Measurements from ENCODE around the gene ST6GALNAC3.

Gene ST6GALNAC3

DNA sequence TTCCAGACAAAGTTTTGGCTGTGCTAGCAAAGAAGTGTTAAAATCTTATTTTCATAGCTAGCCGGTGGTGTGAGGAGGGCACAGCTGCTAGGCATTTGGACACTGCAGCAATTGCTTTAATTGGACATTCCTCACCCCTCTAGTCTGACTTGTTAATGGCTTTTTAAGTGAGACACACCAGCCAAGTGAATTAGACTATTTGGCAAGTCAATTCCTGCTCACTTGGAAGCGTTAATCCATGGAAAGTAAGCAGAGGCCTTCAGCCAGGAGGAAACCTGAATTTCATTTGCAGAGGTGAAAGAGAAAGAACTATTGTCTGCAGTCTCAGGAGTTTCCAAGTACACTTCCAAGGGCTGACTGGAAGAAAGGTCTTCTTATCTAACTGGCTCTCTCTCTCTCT lies 175.7 kb downstream of the ST6GALNAC3 start:
- Histone ChIP-seq H3K9me3 (ENCODE audit: control insufficient read depth, low read length) (no peaks in the 10 kb centered on the region), H3K27ac (ENCODE audit: insufficient read depth, low read depth, low read length, poor library complexity, severe bottlenecking) (no peak overlapping the region), H3K4me3 (ENCODE audit: insufficient read depth, low read depth, low read length) (no peak overlapping the region), H3K27me3 (ENCODE audit: control insufficient read depth, insufficient read depth, low read length, poor library complexity, severe bottlenecking) (no peaks in the 10 kb centered on the region), H3K4me1 (ENCODE audit: control insufficient read depth, insufficient read depth, low read length) (peaks cover 14% of the 10 kb centered on the region), H3K36me3 (ENCODE audit: control insufficient read depth, insufficient read depth, low read length) (no peaks in the 10 kb centered on the region)
- WGBS, 2 experiments = 63 to 78% methylated on average over 2 of the region's 2 CpGs

DNA sequence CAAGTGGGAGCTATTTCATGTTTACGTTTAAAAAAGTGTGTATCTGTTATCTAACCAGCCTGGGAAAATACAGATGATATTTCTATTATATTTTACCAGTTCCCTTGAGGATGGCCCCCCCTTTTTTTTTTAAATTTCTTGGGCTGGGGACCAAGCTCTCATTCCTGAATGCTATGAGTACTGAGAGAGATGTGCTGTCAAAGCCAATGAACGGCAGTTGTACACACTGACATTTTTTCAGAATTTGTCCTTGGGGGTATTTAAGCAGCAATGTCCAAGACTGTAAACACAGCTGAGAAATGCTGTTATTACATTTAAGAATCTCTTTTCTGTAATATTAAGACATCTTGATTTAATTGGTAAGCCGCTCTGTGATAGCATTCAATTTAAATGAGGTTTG lies 177.9 kb downstream of the ST6GALNAC3 start:
- H3K27ac ChIP-seq (ENCODE audit: insufficient read depth, low read depth, low read length, poor library complexity, severe bottlenecking) = no peak overlapping the region
- H3K36me3 ChIP-seq (ENCODE audit: control insufficient read depth, insufficient read depth, low read length) = no peaks in the 10 kb centered on the region
- H3K27me3 ChIP-seq (ENCODE audit: control insufficient read depth, insufficient read depth, low read length, poor library complexity, severe bottlenecking) = no peaks in the 10 kb centered on the region
- H3K9me3 ChIP-seq (ENCODE audit: control insufficient read depth, low read length) = no peaks in the 10 kb centered on the region
- no peak overlapping the region for H3K4me3 ChIP-seq (ENCODE audit: insufficient read depth, low read depth, low read length)
- peaks cover 10% of the 10 kb centered on the region for H3K4me1 ChIP-seq (ENCODE audit: control insufficient read depth, insufficient read depth, low read length)
- 93 to 100% methylated on average over 2 to 3 of the region's 3 CpGs for WGBS, 2 experiments

DNA sequence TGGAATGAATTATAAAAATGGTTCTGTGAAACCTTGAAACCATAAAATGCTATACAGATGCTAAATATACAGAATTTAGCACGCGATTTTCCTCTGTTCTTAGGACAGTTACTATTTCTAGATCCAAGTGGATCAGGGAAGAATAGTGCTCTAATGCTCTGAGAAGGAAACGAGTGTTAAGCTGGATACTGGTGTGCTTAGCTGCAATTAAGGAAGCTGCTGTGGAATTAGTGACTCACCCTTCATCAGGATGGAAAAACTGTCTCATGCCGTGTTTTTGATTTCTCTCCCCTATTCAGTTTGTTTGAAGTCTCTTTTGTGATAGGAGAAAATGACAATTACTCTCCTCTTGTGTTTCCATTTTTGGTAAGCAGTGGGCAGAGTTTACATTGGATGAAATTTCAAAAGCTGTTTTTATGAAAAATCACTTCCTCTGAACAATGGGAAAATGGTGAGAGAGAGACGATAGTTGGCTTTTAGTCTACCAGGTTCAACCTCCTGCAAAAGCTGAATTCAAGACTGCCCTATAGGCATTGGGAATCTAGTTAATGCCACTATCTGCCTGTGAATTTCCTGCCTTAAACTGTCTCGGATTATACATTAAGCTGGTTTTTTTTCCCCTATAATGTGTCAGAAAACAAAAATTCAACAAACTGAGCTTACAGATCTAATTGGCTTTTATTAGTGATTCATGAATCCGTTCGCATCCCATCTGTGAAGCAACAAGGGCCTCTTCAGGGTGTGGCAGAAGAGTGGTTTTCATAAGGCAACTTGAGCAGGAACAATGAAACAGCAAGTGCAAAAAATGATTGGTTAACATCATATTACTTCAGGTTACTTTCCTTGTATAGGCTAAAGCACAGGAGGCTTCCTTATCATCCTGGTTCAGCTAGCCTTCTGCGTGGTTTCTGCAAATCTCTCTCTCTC lies 179.8 kb downstream of the ST6GALNAC3 start:
- H3K36me3 ChIP-seq (ENCODE audit: control insufficient read depth, insufficient read depth, low read length) = no peaks in the 10 kb centered on the region
- H3K27me3 ChIP-seq (ENCODE audit: control insufficient read depth, insufficient read depth, low read length, poor library complexity, severe bottlenecking) = no peaks in the 10 kb centered on the region
- no peak overlapping the region for H3K27ac ChIP-seq (ENCODE audit: insufficient read depth, low read depth, low read length, poor library complexity, severe bottlenecking)
- H3K4me3 ChIP-seq (ENCODE audit: insufficient read depth, low read depth, low read length) = no peak overlapping the region
- peaks cover 10% of the 10 kb centered on the region for H3K4me1 ChIP-seq (ENCODE audit: control insufficient read depth, insufficient read depth, low read length)
- WGBS, 2 experiments = 86 to 88% methylated on average over 9 of the region's 9 CpGs
- no peaks in the 10 kb centered on the region for H3K9me3 ChIP-seq (ENCODE audit: control insufficient read depth, low read length)

DNA sequence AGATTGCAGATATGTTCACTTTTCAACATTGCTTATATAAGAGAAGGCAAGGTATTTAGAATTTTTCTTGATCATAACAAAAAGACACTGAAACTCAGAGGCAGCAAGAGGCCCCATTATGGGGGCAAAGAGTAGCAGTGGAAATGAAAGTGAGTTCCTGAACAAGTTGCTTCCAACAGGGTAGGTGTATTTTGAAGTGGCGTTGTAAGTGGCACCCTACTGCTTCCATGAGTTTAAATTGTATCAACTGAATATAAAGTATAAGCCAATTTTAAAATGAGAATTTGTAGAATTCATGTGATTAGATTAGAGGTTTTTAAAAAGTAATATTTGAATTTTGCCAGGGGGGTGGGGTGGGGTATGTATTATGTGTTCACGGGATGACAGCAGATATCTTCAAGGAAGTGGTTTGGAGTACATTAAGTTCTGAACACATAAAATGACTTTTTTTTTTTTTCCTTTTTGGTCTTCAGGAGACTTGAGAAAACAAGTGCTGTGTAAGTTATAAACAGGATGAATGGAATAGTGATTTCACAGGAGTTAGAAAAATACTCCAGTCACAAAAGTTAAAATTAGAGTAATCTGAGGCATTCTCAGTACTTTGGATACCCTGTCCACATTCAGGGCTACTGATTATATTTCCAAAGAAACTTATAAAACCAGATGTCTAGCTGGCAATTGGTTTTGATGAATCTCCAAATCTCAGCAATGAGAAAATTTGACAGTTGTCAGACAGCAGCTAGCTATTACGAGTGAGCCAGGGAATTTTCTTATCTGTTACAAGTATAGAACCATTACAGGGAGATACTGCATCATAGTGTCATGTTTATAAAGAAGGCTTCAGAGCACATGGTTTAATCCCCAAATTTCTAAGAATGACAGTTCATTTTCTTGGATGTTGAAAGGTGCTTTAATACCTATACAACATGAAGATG lies 182.0 kb downstream of the ST6GALNAC3 start:
- Histone ChIP-seq H3K36me3 (ENCODE audit: control insufficient read depth, insufficient read depth, low read length) (no peaks in the 10 kb centered on the region), H3K9me3 (ENCODE audit: control insufficient read depth, low read length) (no peaks in the 10 kb centered on the region), H3K4me3 (ENCODE audit: insufficient read depth, low read depth, low read length) (no peak overlapping the region), H3K27me3 (ENCODE audit: control insufficient read depth, insufficient read depth, low read length, poor library complexity, severe bottlenecking) (no peaks in the 10 kb centered on the region), H3K27ac (ENCODE audit: insufficient read depth, low read depth, low read length, poor library complexity, severe bottlenecking) (no peak overlapping the region), H3K4me1 (ENCODE audit: control insufficient read depth, insufficient read depth, low read length) (peaks cover 5% of the 10 kb centered on the region)
- 77 to 88% methylated on average over 3 of the region's 3 CpGs for WGBS, 2 experiments

DNA sequence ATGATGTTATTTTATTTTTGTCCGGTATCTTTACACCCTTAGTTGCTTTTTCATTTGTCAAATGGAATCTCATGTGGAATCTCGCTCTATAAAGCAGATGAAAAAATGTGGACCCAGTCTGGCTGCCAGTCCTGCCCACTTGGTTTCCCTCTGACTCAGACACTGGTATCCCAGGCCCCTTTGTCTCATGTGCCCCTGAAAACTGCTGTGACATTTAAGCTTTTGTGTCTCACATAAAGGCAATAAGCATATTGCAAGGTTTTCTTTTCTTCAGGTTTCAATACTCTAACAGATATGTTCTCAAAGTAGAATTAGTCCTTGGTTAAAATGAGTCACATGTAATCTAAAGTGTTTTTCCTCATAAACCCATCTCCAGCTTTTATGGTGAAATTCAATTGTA lies 183.3 kb downstream of the ST6GALNAC3 start:
- no peak overlapping the region for H3K27ac ChIP-seq (ENCODE audit: insufficient read depth, low read depth, low read length, poor library complexity, severe bottlenecking)
- H3K36me3 ChIP-seq (ENCODE audit: control insufficient read depth, insufficient read depth, low read length) = no peaks in the 10 kb centered on the region
- no peaks in the 10 kb centered on the region for H3K27me3 ChIP-seq (ENCODE audit: control insufficient read depth, insufficient read depth, low read length, poor library complexity, severe bottlenecking)
- H3K4me3 ChIP-seq (ENCODE audit: insufficient read depth, low read depth, low read length) = no peak overlapping the region
- no peaks in the 10 kb centered on the region for H3K9me3 ChIP-seq (ENCODE audit: control insufficient read depth, low read length)
- H3K4me1 ChIP-seq (ENCODE audit: control insufficient read depth, insufficient read depth, low read length) = peaks cover 5% of the 10 kb centered on the region
- 95 to 96% methylated on average over 2 of the region's 2 CpGs for WGBS, 2 experiments

DNA sequence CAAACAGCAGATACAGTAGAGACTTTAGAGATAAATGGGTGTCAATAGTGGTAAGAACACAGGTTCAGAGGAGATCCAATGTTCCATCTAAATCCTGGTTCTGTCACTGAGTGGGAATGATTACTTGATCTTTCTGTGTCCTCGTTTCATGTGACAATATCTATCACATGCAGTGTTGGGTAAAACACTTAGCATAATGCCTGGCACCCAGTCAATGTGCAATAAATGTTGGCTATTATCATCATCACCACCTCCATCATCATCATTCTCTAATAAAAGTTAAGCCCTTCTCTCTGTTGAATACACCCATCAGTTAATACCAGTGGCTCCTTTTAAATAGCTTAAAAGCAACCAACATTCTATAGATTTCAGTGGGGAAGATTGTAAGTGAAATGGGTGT lies 184.7 kb downstream of the ST6GALNAC3 start:
- no peak overlapping the region for H3K27ac ChIP-seq (ENCODE audit: insufficient read depth, low read depth, low read length, poor library complexity, severe bottlenecking)
- no peaks in the 10 kb centered on the region for H3K36me3 ChIP-seq (ENCODE audit: control insufficient read depth, insufficient read depth, low read length)
- H3K4me1 ChIP-seq (ENCODE audit: control insufficient read depth, insufficient read depth, low read length) = peaks cover under 1% of the 10 kb centered on the region
- no peak overlapping the region for H3K4me3 ChIP-seq (ENCODE audit: insufficient read depth, low read depth, low read length)
- 91 to 95% methylated on average over 1 of the region's 1 CpG for WGBS, 2 experiments
- no peaks in the 10 kb centered on the region for H3K27me3 ChIP-seq (ENCODE audit: control insufficient read depth, insufficient read depth, low read length, poor library complexity, severe bottlenecking)
- no peaks in the 10 kb centered on the region for H3K9me3 ChIP-seq (ENCODE audit: control insufficient read depth, low read length)

DNA sequence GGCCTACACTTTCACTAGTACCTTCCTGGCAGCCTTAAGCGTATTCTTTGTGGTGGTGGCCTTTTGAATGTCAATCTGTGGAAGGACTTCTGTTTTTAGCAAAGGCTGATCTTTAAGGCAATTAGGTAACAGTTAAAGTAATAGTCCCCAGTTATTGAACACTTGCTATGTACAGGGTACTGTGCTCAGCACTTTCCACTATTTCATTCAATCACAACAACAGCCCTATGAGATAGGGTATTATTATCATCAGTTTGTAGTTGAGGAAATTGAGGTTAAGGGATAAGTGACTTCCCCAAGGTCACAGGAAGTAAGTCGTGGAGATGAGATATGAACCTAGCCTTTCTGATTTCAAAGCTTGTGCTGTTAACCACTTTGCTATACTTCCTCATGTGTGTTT lies 185.7 kb downstream of the ST6GALNAC3 start:
- WGBS, 2 experiments = 94% methylated on average over 2 of the region's 2 CpGs

DNA sequence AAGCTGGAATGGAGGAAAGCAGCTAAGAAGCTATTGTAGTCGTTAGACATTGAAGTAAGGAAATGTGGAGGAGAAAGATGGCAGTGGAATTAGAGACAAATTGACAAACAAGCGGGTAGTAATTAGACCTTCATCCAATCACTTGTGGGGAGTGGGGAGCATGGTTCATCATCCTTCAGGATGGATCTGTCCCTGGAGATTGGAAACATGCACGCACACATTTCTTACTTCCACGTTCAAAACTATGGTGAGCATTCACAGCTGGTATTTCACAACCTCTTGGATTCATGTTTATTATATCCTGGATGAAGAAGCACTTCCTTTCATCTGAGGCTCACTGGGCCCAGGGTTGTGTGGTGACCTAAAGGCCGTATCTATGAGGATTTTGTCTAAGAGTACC lies 188.1 kb downstream of the ST6GALNAC3 start:
- no peaks in the 10 kb centered on the region for H3K27me3 ChIP-seq (ENCODE audit: control insufficient read depth, insufficient read depth, low read length, poor library complexity, severe bottlenecking)
- no peaks in the 10 kb centered on the region for H3K4me1 ChIP-seq (ENCODE audit: control insufficient read depth, insufficient read depth, low read length)
- H3K9me3 ChIP-seq (ENCODE audit: control insufficient read depth, low read length) = no peaks in the 10 kb centered on the region
- H3K27ac ChIP-seq (ENCODE audit: insufficient read depth, low read depth, low read length, poor library complexity, severe bottlenecking) = no peak overlapping the region
- H3K4me3 ChIP-seq (ENCODE audit: insufficient read depth, low read depth, low read length) = no peak overlapping the region
- 87 to 91% methylated on average over 5 of the region's 5 CpGs for WGBS, 2 experiments
- H3K36me3 ChIP-seq (ENCODE audit: control insufficient read depth, insufficient read depth, low read length) = no peaks in the 10 kb centered on the region

More for the DNA sequence above, 185.7 kb downstream of the ST6GALNAC3 start:
- no peaks in the 10 kb centered on the region for H3K4me1 ChIP-seq (ENCODE audit: control insufficient read depth, insufficient read depth, low read length)
- no peaks in the 10 kb centered on the region for H3K27me3 ChIP-seq (ENCODE audit: control insufficient read depth, insufficient read depth, low read length, poor library complexity, severe bottlenecking)
- H3K9me3 ChIP-seq (ENCODE audit: control insufficient read depth, low read length) = no peaks in the 10 kb centered on the region
- H3K36me3 ChIP-seq (ENCODE audit: control insufficient read depth, insufficient read depth, low read length) = no peaks in the 10 kb centered on the region
- no peak overlapping the region for H3K4me3 ChIP-seq (ENCODE audit: insufficient read depth, low read depth, low read length)
- H3K27ac ChIP-seq (ENCODE audit: insufficient read depth, low read depth, low read length, poor library complexity, severe bottlenecking) = no peak overlapping the region

DNA sequence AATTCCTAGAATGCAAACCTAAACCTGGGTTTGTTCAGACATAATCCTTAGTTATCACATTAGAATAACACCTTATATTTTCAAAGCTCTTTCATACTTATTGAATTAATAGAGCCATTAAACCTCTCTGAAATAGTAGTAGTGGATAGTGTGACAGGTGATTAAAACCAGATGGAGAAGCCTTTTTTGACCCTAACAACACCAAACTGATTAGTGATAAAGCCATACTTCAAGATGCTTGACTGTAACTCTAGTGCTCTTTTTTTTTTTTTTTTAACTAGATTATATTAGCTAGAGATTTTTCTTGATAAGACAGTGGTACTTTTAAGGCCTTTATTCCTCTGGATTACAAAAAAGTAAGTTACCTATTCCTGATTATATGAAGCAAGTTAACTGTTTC lies 190.1 kb downstream of the ST6GALNAC3 start:
- Histone ChIP-seq H3K27ac (ENCODE audit: insufficient read depth, low read depth, low read length, poor library complexity, severe bottlenecking) (no peak overlapping the region), H3K27me3 (ENCODE audit: control insufficient read depth, insufficient read depth, low read length, poor library complexity, severe bottlenecking) (no peaks in the 10 kb centered on the region), H3K9me3 (ENCODE audit: control insufficient read depth, low read length) (no peaks in the 10 kb centered on the region), H3K4me3 (ENCODE audit: insufficient read depth, low read depth, low read length) (no peak overlapping the region), H3K4me1 (ENCODE audit: control insufficient read depth, insufficient read depth, low read length) (peaks cover 15% of the 10 kb centered on the region), H3K36me3 (ENCODE audit: control insufficient read depth, insufficient read depth, low read length) (no peaks in the 10 kb centered on the region)

DNA sequence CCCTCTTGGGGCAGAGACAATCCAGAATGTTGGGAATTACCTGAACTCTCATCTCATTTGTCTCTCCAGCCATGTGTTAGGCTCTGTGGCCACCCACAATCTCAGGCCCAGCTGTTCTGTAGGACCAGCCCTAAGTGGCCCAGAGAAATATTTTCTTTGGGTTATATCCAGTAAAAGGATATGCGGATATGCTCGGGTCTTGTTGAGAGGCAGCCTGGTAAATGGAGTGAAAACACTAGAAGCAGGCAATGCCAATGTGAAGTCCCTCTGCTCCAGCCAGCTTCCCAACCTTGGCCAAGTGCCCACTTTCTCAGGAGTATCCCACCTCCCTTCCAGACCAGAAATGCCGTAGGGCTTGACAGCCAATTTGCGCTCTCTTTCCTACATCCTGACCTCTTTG lies 192.2 kb downstream of the ST6GALNAC3 start:
- Histone ChIP-seq H3K27ac (ENCODE audit: insufficient read depth, low read depth, low read length, poor library complexity, severe bottlenecking) (no peak overlapping the region), H3K4me3 (ENCODE audit: insufficient read depth, low read depth, low read length) (no peak overlapping the region), H3K27me3 (ENCODE audit: control insufficient read depth, insufficient read depth, low read length, poor library complexity, severe bottlenecking) (no peaks in the 10 kb centered on the region), H3K9me3 (ENCODE audit: control insufficient read depth, low read length) (no peaks in the 10 kb centered on the region), H3K36me3 (ENCODE audit: control insufficient read depth, insufficient read depth, low read length) (no peaks in the 10 kb centered on the region), H3K4me1 (ENCODE audit: control insufficient read depth, insufficient read depth, low read length) (peaks cover 15% of the 10 kb centered on the region)
- WGBS, 2 experiments = 95% methylated on average over 4 of the region's 4 CpGs

All from ectodermal cell (in vitro differentiated cells).